ENCODE measurements around the gene LRP5.
"Not testable (repeated sequence)": the region's sequence is repeated elsewhere in the genome, so short reads cannot be mapped to it uniquely, and the experiment has no call there.

The LRP5 gene

DNA sequence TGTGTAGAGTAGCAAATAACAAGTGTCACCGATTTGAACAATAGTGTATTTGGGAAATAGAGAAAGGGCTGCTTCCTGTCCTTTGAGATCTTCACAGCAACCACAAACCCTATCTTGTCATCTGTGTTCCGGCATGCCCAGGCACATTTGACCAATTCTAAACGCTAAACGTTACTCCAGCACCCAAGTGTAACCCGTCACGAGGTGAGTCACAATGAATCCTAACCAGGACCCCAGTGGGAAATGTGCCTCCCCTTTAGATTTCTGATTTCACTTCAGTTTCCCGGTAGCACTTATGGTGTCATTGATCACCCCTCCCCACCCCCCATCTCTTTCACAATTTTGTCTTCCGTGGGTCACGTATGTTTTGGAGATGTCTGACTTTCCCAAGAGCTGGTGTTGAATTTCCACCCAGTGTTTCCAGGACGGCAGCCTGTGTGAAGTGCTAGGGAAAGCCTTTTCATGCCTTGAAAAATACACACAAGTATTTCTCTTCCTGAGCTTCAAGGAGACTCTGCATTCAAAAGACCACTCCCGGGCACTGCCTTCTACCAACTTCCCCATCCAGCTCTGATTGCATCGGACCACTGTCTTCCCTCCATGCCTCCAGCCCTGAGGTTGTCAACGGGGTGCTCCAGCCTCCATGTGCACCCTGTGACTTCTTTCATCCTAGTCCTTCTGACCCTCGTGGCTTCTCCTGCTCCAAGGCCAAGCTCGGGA, 30.1 kb upstream of the LRP5 start:
- no peak for DNase-seq

DNA sequence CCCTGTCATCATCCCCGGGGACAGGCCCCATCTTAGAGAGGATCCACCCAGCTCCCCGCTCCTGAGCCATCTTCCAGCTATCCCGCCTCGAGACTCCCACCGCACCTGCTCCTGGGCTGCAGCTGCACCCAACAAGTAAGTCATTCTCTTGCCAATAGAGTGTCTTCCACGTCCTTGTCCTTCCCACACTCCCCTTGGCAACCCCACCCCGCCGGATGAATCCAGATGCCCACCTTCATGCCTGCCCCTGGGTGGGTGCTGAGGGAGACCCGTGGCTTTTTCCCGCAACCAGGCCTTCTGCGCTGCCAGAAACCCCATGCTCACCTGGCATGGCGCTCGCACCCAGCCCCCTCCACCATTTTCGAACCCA, 29.5 kb upstream of the LRP5 start:
- no peak for DNase-seq

DNA sequence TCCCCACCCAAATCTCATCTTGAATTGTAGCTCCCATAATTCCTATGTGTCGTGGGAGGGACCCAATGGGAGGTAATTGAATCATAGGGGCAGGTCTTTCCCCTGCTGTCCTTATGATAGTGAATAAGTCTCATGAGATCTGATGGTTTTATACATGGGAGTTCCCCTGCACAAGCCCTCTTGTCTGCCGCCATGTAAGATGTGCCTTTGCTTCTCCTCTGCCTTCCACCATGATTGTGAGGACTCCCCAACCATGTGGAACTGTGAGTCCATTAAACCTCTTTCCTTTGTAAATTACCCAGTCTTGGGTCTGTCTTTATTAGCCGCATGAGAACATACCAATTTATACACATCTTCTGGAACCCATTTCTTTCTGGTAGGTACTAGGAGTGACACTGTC, 27.8 kb upstream of the LRP5 start:
- not testable (repeated sequence) for DNase-seq

DNA sequence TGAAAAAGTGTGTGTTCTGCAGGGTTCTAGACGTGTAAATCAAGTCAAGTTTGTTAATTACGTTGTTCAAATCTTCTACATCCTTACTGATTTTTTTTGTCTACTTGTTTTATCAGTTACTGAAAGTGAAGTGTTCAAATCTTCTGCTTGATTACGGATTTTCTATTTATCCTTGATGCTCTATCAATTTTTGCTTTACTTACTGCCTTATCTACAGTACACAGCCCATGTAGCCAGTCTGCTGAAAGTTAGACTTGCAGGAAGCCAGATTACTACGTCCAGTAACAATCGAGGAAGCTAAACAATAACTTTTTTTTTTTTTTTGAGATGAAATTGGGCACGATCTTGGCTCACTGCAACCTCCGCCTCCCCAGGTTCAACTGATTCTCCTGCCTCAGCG, 25.0 kb upstream of the LRP5 start:
- no peak for DNase-seq

DNA sequence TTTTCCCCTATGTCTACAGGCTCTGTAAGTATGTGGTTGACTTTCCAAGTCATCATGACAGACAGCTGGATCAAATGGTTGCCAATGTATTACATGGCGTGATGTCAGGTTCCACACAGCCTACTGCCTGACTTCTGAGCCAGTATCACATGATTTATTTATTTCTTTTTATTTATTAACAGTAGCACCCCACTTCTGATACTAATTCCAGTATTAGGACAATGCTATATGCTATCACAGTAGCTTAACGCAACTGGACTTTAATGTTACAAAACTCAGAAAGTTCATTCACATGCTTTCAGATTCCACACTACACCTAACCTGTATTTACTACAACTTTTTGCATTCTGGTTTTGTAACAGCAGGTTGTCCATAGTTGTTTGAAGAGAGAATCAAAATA, 22.9 kb upstream of the LRP5 start:
- no peak for DNase-seq

DNA sequence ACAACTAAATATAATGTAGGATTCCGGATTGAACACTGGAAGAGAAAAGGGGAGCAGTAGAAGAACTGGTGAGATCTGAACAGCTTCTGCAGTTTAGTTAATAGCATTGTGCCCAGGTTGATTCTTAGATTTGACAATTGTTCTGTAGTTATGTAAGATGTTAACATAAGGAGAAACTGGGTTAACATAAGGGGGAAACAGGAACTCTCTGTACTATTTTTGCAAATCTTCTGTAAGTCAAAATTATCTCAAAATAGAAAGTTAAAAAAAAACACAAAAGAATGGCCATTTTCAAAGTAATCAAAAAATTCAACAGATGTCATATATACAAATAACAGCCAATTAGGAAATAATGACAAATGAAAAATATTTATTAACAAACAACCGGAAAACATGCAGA, 18.7 kb upstream of the LRP5 start:
- no peak for DNase-seq

DNA sequence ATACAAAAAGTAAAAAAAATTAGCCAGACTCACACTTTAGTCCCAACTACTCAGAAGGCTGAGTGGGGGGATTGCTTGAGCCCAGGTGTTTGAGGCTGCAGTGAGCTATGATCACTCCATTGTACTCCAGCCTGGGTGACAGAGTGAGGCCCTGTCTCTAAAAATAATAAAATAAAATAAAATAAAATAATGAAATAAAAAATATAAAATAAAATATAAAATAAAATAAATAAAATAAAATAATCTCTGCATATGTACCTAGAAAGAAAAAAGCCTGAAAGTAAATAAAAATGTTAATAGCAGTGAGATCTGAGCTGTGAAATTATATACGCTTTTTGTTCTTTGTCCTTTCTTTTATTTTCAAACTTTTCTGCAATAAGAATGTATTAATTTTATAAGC, 17.1 kb upstream of the LRP5 start:
- DNase-seq, result no peak

DNA sequence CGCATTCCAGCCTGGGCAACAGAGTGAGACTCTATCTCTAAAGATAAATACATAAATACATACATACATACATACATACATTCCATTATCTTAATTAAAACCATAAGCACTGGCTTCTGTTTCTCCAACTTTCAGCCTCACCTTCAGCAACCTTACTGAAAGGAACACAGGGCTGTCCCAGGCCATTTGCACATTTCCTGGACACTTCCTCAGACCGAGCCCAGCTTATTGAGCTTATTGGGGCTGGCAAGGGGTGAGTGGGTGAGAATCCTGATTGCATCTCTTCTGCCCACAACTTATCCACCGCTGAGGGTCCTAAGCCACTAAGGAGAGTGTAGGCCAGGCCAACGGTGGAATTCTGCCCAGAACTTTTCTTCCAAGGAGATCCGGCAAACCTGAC, 16.5 kb upstream of the LRP5 start:
- no peak for DNase-seq

DNA sequence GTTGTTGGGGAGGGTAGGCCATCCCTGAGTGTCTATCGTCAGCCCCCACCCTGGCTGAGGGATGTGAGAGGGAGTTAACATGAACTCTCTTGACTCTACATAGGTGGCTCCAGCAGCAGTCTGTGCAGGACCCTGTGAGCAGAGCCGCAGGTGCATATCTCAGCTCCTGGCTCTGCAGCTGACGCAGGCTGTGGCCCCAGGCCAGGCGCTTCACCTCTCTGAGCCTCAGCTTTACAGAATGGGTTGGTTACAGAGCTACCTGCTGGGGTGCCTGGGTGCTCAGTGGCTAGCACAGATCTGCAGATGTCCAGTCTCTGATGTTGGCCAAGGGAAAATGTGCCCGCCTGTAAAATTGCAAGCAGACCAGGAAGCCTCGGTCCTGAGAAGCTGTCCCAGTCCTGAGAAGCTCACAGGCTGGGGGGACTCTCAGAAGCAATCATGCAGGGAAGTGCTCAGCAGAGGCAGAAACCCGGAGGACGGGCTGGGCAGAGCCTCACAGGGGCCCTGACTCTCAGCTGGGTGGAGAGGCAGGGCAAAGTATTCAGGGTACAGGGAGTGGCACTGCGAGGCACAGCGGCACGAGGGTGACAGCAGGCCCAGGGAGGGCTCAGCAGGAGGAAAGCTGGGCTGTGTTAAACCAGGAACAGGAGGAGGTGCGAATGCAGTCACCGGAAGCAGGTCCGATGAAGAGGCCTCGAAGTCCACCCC, 15.9 kb upstream of the LRP5 start:
- DNase-seq, result no peak

DNA sequence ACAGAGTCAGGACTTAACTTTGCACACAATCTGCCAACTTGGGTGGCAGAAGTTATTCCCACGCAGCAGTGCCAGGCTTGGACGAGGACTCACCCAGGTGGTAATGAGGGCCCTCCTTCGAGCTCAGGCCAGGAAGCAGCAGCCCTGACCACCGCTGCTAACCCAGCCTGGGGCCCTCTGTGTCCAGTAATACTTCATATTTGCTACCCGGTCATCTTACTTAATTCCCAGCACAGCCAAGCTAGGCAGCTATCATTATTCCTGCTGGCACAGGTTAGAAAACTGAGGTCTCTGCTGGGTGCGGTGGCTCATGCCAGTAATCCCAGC, 15.4 kb upstream of the LRP5 start:
- DNase-seq, result no peak

DNA sequence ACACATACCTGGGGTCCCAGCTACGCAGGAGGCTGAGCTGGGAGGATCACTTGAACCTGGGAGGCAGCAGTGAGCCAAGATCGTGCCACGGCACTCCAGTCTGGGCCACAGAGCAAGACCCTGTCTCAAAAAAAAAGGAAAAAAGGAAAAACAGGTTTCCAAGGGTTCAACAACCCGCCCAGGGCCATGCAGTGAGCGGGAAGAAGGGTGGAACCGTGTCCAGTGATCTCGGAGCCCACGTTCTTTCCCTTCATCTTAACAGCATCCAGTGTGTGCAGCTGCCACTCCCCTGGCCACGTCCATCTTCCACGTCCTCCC, 14.9 kb upstream of the LRP5 start:
- no peak for DNase-seq

DNA sequence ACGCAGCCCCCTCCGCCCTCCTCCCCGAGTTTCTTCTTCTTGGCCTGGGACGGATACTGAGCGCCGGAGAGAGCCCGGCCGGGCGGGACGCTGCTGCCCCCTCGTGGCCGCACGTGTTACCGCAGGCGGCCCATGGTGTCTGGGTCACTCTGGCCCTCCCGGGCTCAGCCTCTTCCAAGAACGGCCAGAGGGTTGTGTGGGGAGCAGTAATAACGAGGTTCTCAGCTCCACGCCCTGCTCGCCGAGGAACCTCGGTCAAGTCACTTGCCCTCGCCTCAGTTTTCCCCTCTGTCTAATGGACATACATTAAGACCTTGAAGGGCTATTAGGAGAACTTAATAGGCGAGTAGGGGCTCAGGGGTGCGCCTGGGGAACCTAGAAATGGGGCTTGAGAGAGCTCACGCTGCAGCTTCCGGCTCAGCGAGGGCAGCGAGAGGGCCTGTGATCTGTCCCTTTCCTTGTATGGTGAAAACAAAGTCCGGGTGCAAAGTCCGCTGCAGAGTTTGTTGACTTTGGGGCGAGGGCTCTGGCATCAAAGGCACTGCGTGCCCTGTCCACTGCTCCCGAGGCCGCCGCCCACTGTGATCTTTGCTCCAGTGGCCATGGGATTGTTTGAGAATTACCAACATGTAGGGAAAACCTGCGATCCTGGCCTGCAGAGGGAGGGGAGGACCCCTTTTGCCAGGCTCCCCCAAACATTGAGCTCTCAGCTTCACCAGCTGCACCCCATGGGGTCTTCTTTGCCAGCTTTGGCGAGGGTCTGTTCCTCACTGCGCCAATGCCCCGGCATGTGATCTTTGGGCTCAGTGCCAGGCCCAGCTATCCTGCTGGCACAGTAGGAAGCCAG, 14.4 kb upstream of the LRP5 start:
- DNase-seq, result peak; percentile 31

DNA sequence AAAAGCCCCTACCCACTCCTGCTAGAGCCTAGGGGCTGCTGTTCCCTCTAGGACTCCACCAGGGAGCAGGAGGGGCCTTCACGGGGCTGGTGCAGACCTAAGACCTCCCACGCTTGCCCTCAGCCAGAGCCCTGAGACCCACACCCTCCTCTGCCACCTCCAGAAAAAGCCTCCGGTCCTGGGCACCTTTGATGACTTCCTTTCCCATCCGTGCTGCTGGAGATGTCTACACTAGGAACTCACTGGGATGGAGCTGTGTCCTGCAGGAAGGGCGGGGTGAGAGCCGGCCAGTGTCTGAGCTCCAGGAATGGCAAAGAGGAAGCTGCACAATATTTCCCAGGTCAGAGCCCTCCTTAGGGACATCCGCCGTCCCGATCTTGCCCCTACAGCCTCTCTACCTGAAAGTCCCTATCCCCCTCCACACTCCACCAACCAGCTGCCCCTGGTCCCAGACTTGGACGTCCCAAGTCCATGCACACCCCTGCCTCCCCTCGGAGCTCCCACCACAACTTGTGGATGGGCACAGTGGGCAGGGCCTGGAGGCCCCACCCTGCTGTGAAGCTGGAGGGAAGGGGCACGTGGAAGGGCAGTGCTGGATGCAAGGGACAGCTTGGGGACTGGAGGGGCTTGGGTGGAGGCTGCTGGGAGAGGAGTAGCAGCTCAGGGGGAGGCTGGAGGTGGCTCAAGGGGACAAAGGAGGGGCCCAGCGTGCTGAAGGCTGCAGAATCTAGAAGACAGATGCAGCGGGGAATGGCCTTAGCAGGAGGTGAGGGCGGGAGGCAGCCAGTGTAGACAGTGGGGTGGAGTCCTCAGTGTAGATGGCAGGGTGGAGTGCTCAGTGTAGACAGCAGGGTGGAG, 13.5 kb upstream of the LRP5 start:
- no peak for DNase-seq

DNA sequence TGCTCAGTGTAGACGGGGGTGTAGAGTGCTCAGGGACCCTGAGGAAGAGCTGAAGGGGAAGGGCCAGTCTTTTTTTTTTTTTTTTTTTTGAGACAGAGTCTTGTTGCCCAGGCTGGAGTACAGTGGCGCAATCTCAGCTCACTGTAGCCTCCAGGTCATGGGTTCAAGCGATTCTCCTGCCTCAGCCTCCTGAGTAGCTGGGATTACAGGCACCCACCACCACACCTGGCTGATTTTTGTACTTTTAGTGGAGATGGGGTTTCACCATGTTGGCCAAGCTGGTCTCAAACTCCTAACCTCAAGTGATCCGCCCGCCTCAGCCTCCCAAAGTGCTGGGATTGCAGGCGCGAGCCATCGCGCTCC, 12.9 kb upstream of the LRP5 start:
- not testable (repeated sequence) for DNase-seq

DNA sequence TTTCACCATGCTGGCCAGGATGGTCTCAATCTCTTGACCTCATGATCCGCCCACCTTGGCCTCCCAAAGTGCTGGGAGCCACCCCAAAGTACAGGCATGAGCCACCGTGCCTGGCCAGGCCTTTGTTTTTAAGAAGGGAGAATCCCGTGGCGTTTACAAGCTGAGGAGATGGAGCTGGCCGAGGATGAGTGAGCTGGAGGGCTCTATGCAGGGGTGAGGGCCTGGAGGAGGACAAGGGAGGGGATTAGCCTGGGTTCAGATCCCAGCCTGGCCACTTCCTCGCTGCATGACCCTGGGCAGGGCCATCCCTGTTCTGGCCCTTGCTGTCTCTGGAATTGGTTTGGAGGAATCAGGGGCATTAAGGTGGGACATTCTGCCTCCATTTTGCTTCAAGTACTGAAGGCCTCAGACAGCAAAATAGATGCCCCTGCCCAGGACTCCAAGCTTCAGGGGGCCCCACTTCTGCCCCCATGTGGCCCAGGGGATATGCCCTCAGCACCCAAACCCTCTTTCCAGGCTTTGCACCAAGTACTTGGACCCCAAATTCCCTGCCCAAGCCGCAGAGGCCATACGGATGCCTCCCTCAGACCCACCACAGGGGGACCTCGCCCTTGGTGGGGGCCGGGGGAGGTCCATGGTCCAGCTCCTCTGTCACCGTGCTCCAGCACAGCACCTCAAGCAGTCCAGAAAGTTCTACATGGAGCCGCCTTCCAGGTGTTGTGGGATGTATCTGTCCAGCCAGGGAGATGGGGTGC, 12.1 kb upstream of the LRP5 start:
- no peak for DNase-seq

DNA sequence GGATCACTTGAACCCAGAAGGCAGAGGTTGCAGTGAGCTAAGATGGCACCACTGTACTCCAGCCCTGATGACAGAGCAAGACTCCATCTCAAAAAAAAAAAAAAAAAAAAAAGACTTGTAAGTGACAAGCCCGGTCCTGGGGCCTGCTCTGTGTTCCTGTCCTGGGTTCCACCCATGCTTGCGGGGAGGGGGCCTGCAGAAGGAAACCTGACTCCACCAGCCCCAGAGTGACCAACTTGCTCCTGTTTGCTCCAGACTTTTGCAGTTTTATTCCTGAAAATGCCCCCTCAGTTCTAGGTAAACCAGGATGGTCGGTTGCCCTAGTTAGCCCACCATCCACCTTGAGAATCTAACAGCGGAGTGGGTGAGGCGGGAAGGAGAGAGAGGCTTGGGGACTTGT, 10.1 kb upstream of the LRP5 start:
- no peak for DNase-seq

DNA sequence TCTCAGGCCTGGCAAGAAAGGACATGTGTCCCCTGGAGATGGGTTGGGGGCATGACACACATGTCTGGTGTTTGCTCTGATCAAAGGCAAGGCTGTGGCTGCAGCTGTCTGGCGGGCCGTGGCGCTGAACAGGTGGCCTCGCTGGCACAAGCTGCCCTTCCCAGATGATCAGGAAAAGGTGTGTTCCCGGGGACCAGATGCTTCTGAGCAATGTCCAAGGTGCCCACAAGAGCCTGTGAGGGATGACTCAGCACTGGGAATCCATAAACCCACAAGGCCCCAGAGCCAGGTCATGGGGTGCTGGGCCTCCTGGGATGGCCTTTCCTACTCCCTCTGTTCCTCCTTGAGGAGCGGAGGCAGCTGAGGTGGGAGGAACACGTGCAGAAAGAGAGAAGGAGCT, 9.7 kb upstream of the LRP5 start:
- no peak for DNase-seq

DNA sequence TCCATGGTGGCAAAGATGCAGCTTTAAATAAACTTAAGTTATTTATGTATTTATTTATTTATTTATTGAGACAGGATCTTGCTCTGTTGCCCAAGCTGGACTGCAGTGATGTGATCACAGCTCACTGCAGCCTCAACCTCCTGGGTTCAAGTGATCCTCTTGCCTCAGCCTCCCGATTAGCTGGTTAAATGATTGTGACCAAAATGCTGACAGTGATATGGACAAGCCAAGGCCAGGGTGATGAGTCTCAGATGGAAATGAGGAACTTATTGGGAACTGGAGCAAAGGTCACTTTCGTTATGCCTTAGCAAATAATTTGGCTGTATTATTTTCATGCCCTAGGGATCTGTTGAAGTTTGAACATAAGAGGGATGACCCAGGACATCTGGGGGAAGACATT, 9.3 kb upstream of the LRP5 start:
- DNase-seq, result no peak

DNA sequence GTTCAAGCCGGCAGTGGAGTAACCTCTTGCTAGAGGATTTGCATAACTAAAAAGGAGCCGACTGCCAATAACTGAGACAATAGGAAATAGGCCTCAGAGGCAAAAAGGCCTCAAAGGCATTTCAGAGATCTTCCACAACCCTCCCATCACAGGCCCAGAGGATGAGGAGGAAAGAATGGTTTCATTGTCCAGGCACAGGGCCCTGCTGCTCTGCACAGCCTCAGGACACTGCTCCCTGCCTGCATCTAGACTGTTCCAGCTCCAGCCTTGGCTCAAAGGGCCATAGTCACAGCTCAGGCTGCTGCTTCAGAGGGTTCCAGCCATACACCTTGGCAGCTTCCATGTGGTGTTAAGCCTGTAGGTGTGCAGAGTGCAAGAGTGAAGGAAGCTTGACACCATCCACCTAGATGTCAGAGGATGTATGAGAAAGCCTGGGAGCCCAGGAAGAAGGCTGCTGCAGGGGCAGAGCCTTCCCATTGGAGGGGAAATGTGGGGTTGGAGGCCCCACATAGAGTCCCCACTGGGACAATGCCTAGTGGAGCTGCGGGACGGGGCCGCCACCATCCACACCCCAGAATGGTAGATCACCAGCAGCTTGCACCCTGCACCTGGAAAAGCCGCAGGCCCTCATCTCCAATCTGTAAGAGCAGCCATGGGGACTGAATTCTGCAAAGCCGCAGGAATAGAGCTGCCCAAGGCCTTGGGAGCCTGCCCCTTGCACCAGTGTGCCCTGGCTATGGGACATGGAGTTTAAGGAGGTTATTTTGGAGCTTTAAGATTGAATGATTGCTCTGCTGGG, 8.2 kb upstream of the LRP5 start:
- DNase-seq, result no peak

DNA sequence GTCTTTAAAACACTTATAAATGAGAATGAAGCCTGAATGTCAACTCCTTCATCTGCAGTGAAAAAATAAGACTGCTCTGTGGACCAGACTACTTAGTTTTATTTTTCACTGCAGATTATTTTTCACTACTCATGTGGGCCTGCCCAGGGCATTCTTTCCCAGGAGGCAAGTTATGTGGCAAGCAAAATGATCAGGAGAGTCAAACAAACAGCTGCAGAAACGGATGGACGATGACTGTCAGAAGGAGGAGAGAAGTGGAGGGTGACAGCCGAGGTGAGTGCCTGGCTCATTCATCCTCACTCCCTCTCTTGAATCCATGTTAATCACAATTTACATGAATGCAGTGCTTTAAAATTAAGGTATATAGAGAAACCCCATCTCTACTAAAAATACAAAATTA, 5.8 kb upstream of the LRP5 start:
- DNase-seq, result no peak

DNA sequence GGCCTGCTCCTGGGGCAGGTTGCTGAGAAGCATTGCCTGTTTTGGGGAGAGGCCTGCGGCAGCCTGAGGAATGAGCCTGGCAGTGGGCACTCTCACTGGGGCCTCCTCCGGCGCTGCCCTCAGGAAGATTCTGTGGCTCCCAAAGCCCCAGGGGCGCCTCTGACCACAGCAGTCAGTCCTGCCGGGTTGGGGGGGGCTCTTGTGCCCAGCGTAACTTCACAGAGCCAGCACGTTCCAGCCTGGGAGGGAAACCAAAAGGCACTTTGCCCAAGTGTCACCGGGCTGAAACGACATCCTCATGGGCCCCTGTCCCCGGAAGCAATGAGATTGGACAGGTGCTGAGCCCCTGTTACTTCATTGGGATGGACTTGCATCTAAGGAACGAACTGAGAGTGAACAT, 4.3 kb upstream of the LRP5 start:
- no peak for DNase-seq

DNA sequence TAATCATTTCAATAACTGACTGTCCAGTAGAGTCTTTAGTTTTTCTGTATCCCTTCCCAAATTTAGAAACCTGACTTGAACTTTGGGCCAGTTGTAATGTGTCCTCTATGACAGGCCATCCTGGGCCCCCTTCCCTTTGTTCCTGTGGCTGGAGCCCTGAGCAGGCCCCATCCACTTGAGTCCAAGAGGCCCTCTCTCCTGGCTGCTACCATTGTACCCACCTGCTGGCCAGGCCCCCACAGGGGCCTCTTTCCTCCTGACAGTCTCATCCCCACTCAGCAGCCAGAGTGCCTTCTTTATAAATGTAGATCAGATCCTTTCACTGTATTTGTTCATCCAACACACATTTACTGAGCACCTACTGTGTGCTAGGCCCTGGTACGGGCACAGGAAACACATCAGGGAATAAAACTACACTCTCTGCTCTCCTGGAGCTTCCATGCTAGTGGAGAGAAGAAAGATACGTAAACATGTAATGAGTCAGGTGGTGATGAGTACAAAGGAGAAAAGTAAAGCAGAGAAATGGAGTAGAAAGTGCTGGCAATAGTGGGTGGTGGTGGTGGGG, 2.7 kb upstream of the LRP5 start:
- no peak for DNase-seq
